RPMI8226 (cell line): ENCODE results near the gene ASPSCR1.
"Not testable (repeated sequence)": the region's sequence is repeated elsewhere in the genome, so short reads cannot be mapped to it uniquely, and the experiment has no call there.

Experiments used
- DNase-seq: peaks from one replicate; pipeline ENCODE4 v3.0.0-alpha.2; 2015

The ASPSCR1 gene

GRCh38 chr17:81961521-81962498, 15.6 kb upstream of the ASPSCR1 start:
- no peak for DNase-seq

DNA sequence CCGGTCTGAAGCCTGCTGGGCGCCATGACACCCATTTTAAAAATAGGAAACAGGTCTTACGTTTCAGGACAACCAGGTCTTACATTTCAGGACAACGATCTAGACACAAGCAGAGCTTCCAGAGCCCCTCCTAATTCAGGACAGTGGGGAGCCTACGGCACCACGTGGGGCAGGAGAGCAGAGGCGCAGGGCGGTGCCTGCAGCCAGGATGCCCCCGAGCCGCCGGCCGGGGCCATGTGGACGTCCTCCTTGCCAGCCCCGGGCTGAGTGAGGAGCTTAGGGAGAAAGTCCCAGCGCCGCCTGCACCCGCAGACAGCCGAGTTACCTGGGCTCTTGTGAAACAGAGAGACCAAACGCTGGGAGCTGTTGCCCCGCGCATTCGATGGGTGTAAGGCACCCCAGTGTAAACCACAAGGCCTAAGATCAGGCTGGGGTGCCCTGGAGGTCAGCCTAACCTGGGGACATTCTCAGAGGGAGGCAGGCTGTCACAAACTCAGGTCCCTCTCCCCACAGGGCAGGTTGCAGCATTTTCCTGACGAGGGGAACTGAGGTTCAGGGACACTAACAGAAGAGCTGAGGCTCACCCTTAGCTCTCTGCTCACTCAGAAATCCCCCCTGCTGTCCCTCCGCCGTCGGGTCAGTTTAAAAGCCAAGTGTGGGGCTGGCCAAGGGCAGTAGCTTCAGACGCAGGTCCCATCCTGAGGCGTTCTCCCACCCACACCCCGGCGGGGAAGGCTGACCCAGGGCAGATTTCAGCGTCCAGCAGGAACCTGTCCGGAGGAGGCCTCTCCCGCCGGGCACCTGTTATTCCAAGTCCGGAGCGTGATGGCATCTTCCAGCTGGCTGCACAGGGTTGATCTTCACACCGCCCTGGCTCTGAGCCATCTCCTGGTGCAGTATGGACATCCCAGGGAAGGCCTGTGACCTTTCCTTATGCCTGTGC, 14.7 kb upstream of the ASPSCR1 start:
- peak; percentile 21 for DNase-seq

GRCh38 chr17:81964081-81964849, 13.2 kb upstream of the ASPSCR1 start:
- peak; percentile 4 for DNase-seq

DNA sequence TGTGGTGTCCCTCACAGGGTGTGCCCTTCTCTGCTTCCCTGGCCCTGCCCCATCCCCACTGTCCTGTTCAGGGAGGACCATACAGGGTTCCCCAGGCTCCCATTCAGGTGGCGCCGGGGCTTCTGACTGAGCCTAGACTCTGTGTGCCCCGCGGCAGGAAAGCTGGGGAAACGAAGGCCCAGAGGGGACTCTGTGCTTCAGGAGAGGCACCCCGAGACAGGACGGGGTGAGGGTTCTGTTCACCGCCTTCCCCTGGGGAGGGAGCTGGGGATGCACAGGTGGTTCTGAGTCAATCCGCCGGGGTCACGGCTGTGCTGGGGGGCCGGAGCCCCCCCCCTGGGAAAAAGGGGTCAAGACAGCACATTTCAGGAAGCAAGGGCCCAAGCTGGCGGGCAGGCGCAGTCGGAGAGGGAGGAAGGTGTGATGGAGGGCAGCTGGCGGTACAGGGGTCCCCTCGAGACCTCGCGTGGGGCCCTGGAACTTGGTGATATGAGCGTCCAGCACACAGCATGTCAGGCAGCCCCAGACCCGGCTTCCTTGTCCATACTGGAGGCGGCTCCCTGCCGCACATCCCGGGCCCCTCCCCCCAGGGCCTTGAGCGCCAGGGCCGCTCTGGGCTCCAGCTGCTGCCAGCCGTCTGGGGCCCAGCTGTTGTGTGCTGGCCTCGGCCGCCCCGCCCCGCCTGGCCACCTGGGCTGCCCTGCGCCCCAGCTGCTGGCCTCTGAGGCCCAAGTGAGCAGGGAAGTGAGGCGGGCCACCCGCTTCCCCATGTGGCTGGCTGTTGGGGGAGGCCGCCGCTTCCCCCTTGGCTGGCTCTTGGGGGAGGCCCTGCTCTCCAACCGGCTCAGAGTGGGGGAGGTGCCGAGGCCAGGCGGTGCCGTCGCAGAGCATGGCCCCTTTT, 10.8 kb upstream of the ASPSCR1 start:
- DNase-seq: peak; percentile 77

DNA sequence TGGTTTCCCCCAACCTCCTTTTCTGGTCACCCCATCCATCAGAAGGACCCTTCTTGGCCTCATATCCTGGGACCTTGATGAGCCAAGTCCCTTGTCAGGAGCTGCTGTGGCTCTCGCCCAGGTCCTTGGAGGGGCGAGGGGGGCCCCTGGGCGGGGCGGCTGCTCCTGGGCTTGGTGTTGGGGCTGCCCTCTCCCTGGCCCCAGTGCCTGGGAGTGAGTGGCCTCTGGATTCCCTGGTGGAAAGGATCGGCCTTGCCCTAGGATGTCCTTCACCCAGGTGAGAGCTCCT, 10.2 kb upstream of the ASPSCR1 start:
- DNase-seq: no peak

- DNase-seq: peak; percentile 90
Measured at GRCh38 chr17:81967533-81968395, 9.7 kb upstream of the ASPSCR1 start.

DNA sequence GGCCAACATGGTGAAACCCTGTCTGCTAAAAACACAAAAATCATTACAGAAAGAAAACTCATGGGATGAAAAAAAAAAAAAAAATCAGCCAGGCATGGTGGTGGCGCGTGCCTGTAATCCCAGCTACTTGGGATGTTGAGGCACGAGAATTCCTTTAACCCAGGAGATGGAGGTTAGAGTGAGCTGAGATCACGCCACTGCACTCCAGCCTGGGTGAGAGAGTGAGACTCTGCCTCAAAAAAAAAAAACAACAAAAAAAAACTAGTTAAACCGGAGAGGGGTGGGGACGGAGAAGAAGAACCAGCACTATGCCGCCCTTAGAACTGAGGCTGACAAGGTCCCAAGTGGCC, 9.1 kb upstream of the ASPSCR1 start:
- no peak for DNase-seq

DNA sequence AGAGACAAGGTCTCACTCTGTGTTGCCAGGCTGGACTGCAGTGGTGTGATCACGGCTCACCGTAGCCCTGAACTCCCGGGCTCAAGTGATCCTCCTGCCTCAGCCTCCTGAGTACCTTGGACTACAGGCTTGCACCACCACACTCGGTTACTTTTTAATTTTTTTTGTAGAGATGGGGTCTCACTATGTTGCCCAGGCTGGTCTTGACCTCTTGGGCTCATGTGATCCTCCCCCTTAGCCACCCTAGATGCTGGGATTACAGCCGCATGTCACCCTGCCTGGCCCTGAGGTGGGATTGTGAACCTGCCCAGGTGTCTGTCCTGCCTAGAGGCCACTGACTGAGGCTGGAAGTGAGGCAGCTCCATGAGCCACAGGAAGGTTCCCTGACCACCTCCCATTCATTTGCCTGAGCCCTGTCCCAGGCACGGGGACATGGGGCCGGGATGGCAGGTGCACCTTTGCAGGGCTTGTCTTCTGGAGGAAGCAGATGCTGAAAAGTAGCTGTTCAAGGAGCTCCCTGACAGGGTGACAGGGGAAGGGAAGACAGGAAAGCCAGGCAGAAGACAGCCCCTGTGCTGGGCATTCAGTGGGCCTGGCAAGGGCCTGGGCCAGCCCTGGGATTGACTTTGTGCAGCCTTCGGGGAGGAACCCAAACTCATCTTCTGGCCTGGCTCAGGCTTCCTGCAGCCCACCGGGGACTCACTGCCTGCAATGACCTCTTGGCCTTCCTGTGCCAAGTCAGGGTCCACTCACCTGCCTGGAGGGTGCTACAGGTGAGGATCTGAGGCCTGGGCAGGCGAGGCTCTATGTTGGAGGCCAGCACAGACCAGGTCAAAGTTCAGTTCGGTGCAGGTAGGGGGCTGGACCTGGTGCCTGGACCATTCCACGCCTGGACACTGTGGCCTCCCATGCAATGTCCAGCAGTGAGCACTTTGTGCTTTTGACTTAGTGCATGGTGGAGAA, 8.3 kb upstream of the ASPSCR1 start:
- no peak for DNase-seq

GRCh38 chr17:81973432-81973831, 4.0 kb upstream of the ASPSCR1 start:
- no peak for DNase-seq

DNA sequence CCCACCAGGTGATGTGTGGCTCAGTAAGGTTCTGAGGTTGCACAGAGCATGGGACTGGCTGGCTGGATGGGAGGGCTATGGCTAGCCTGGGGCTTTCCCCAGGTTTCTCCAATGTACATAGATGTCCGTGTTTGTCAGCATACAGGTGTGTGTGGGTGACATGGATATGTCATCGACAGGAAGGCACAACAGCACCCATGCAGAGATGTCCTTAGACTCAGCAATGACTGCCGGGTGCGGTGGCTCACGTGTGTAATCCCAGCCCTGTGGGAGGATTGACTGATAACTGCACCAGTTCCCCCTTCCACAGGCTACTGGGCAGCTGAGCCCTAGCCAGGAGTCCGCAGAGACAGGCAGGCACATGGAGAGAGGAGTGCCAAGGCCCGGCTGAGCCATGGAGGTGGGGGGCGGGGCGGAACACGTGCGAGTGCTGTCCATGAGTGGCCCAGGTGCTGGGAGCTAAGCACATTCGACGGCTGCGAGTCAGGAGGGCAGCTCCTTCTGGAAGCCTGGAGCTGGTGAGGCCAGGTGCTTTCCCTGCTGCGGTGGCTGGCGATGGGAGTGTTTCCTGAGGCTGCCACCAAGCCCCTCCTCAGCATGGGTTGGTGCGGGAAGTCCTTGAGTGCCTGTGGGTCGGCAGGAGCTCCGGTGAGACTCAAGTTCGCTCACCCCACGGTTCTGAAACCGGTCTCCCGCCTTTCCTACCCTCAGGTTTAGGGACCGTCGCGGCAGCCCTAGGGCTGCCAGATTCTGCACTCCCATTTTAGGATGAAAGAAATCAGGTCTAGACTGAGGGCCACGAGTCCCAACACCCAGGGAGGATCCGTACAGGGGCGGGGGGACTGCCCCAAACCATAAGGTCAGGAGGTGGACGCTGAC, 858 bp upstream of the ASPSCR1 start:
- DNase-seq: peak; percentile 74

DNA sequence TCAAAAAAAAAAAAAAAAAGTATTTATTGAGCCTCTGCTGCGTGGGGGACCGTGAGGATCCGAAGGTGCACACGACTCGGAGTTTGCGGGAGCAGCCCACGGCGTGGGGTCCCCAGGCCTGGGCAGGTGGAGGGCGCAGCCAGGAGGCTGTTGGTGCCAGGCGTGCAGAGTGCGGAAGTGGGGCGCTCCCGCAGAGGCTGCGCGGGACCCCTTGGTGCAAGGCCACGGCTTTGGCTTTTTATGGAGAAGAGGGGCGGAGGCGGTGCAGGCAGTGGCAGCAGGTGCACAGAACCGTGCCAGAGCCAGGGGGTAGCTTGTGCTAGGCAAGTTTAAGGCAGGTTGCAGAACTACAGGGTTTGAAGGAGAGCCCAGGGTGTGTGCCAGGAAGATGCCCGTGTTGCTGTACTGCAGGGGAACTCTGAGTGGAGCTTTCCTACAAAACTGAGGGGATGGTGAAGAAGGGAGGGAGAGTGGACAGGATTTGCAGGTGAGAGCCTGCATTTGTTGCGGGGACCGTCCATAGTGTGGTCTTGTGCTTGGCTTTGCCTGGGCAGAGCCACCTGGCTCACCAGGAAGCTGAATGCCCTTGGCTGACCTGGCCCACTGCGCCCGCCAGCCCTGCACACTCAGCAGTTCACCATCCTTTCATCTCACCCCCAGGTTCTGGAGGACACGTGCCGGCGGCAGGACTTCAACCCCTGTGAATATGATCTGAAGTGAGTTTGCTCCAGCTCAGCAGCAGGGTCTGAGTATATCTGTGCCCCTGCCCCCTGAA, 1.3 kb downstream of the ASPSCR1 start:
- DNase-seq: peak; percentile 66

- no peak for DNase-seq
Measured at GRCh38 chr17:81980122-81980521, 2.7 kb downstream of the ASPSCR1 start.

GRCh38 chr17:81980707-81981343, 3.4 kb downstream of the ASPSCR1 start:
- DNase-seq: no peak

DNA sequence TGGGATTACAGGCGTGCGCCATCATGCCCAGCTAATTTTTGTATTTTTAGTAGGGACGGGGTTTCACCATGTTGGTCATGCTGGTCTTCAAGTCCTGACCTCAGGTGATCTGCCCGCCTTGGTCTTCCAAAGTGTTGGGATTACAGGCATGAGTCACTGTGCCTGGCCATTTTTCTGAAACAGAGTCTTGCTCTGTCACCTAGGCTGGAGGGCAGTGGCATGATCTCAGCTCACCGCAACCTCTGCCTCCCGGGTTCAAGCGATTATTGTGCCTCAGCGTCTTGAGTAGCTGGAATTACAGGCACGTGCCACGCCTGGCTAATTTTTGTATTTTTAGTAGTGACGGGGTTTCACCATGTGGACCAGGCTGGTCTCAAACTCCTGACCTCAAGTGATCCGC, 4.1 kb downstream of the ASPSCR1 start:
- DNase-seq: not testable (repeated sequence)

DNA sequence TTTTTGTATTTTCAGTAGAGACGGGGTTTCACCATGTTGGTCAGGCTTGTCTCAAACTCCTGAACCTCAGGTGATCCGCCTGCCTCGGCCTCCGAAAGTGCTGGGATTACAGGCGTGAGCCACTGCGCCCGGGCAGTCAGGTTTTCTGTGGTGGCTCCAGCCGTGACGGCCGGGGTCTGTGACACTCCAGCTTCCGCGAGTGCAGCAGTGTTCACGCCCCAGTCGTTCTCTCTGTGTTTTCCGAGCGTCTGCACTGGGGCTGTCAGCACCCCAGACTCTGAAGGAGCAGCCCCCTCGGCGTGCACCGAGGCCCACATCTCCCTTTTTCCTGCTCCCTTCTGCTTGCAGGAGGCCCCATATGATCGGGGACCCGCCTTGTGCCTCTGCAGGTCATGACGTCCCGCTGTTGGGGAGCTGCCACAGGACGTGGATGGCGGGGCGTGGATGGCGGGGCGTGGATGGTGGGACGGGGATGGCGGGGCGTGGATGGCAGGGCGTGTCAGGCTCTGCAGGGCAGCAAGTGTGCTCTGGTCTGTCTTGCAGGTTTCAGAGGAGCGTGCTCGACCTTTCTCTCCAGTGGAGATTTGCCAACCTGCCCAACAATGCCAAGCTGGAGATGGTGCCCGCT, 5.7 kb downstream of the ASPSCR1 start:
- DNase-seq: no peak

- no peak for DNase-seq
Measured at GRCh38 chr17:81983639-81984373, 6.4 kb downstream of the ASPSCR1 start.
